22Rv1 (cell line): Measurements from ENCODE around the gene CAMTA1.

Experiments
- CTCF ChIP-seq: fragments of 450-650 bp; IDR thresholded peaks from 2 replicates; pipeline ENCODE4 v1.5.1; 2017; ENCODE audit warnings: mild to moderate bottlenecking
- ZFX ChIP-seq: fragments of 450-650 bp; IDR thresholded peaks from 2 replicates; pipeline ENCODE4 v1.6.1; 2017; ENCODE audit warnings: antibody characterized with exemption, borderline replicate concordance

DNA sequence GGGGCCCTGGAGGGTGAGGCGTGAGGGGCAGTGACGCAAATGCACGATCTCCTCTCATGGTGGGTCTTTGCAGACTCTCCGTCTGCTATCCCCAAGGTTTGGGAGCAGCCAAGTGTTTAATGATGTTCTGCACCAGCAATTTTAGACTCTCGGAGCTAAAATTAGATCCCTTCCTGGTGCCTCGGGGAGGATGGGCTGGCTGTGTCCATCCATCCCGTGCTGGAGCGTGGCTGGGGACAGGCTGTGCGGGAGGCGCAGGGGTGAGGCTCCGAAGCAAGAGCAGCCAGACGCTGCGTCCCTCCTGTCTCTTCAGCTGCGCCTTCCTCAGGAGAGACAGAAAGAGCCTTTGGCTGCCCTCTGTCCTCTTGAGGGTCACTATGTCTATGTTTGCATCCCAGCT is 387.6 kb downstream of the CAMTA1 start:
- TF ChIP-seq CTCF (no peak), ZFX (no peak)
